ENCODE results near the gene IPO4.

IPO4 gene

GRCh38 chr14:24146978-24147760 is 41.4 kb downstream of the IPO4 start, which contains the start of gene RNF31:
RNF31 (plus strand) TSS chr14:24147498; CDS start chr14:24147699, 201 bp downstream.
- peak; percentile 97 to 99 for DNase-seq

DNA sequence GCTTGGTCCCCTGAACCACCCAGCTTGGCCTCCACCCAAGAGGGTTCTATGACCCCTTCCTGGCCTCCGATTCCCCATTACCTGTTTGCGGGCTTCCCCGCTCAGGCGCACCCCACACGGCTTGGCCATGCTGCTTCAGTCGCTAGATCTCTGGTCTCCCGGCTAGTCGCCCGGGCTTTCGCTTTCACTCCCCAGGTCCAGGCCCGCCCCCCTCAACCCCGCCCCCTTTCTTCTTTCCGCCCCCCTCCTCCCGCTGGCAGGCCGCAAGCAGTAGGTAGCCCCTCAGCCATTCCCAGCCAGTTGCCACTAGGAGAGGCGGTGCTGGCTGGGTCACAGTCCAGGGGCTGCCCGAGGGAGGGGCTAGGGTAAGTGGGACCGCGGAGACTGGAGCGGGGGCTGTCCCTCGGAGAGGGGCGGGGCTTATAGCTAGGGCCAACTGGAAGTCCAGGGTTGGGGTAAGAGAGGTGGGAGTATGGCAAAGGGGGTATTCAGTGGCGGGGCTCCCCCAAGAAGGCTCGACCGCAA is 42.1 kb downstream of the IPO4 start, which contains the start of gene PSME2:
TSS of gene PSME2 (minus strand) at position 158 of the 525 bp plus-strand sequence. CDS start at position 129, 29 bp downstream.
- DNase-seq, result peak; percentile 96 to 98

GRCh38 chr14:24145690-24146452 is 42.7 kb downstream of the IPO4 start:
- DNase-seq, result no peak

DNA sequence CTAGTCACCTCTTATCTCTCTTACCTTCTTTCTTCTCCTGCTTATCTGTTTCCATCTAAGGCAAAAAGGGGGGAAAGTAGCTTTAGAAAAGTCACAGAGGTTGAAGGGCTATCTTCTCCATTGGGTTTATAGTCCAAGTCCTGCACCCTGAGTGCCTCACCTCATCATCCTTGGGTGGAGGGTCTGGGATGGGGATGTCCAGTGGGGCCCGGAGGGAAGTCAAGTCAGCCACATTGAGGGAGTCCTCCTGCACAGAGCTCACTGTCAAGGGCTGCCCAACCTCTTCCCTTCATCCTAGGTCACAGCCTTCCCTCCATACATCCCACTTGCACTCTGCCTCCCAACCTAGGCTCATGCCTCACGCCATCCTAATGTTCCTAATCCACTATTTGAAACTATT is 43.4 kb downstream of the IPO4 start:
- no peak for DNase-seq

DNA sequence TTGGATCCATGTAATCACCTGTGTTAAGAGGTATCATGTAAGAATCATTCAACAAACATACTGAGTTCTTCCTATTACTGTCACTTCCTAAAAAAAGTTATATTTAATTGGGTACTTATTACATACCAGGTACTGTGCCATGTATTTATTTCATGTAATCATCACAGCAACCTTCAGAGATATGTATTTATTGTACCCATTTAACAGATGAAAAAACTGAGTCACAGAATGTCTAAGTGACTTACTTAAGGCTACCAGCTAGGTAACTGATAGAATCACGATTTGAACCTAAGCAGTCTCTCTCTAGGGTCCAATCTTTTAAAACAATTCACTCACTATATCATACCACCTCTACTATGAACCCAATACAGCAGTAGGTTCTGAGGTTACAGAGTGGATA is 44.2 kb downstream of the IPO4 start:
- no peak for DNase-seq

DNA sequence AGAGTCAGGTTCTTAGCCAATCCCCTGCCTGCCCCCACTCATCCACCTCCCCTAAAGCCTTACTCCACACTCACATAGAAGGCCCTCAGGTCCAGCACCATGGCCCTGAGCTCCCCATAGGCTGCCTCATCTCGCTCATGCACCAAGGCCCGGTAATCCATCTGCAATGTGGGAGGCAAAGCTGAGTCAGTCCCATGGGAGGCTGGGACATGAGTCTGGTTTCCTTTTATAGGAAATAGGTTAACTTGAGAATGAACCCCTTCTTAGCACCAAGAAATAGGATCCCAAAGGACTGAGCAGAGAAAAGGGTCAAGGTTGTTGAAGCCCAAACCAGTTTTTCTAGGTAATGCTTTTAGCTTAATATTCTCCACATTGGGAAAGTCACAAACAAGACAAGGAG is 45.1 kb downstream of the IPO4 start:
- DNase-seq, result no peak

DNA sequence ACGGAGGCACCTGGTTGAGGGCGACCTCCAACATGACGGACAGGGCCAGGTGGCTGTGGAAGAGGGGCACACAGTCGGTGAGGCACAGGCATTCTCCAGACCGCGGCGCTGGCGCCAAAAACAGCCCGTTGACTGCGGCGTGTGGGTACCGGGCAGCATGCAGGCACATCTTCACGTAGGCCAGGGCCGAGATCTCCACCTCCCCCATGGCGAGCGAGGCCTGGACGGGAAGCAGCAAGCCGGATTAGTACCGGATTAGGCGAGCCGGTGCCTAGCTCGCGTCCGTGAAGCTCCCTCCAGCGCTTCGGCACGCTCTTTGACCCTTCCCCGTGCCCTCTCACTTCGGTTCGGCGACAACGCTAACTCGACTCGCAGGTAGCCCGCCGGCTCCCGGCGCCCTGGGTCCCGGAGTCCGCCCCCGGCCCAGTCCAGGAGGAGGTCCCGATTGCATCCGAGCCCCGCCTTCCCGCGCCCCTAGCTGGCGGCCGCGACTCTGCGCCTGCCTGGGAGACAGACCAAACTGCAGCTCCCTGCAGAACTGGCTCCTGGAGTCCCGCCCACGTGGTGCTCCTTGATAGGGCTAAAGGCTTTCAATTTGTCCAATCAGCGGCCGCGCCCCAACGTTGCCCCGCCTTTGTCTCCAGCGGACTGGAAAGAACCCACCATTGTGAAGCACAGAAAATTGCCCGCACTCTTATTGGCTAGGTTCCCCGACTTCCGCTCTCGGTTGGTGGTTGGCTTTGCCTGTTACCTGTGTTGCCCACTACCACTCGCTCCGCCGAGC is 47.3 kb downstream of the IPO4 start, which contains the start of gene EMC9:
TSS of gene EMC9 (minus strand) at position 495 of the 784 bp plus-strand sequence. CDS start at position 208, 287 bp downstream.
- peak; percentile 99 to 100 for DNase-seq

DNA sequence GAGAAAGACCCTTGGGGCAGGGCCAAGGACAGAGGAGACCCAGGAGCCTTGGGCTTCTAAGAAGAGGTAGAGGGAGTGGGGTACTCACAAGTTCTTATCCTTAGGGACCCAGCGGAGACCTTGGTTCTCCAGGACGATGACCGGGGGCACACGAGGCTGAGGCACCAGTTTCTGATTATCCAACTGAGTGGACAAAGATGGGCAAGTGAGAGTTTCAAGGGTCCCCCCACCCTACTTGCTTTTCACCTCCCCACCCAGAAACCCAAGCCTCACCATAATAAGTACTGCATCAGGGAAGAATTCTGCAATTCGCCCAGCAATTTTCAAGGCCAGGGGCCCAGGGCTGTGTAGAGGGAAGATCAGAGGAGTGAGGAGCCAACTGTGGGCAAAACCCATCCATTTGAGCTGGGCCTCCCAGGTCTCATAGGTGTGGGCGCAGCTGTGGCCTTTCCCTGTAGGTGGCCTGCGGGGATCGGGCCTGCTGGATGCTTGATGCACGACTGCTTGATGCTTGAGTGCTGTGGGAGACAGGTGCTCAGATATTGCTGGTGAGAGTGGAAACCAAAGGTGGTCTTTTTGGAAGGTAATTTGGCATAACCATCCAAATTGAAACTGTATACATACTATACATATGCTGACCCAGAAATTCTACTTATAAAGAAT is 49.2 kb downstream of the IPO4 start:
- DNase-seq, result no peak

DNA sequence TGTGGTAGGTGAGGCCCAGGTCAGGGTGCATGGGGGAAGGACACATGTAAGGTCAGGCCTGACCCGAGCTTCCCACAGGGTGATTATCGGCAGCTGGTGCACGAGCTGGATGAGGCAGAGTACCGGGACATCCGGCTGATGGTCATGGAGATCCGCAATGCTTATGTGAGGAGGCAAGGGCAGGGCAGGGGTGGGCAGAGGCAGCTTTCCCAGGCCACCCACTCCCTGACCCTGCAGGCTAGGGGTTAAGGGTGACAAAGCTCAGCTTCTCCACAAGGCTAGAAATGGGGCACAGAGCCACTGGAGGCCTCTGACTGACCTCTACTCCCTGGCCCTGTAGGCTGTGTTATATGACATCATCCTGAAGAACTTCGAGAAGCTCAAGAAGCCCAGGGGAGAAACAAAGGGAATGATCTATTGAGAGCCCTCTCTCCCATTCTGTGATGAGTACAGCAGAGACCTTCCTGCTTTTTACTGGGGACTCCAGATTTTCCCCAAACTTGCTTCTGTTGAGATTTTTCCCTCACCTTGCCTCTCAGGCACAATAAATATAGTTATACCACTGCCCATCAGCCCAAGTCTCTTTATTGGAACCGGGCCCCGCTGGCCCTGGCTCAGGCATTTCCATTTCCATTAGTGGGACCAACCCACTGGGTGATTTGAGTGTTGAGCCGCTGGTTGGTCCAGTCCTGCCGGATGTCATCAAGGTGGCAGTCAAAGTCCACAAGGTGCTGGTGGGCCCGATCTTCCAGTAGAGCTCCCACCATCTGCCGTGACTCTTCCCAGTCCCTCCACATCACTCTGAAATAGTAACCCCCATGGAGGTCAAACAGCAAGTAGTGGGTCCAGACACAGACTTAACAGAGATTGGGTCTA is 50.0 kb downstream of the IPO4 start:
- no peak for DNase-seq

DNA sequence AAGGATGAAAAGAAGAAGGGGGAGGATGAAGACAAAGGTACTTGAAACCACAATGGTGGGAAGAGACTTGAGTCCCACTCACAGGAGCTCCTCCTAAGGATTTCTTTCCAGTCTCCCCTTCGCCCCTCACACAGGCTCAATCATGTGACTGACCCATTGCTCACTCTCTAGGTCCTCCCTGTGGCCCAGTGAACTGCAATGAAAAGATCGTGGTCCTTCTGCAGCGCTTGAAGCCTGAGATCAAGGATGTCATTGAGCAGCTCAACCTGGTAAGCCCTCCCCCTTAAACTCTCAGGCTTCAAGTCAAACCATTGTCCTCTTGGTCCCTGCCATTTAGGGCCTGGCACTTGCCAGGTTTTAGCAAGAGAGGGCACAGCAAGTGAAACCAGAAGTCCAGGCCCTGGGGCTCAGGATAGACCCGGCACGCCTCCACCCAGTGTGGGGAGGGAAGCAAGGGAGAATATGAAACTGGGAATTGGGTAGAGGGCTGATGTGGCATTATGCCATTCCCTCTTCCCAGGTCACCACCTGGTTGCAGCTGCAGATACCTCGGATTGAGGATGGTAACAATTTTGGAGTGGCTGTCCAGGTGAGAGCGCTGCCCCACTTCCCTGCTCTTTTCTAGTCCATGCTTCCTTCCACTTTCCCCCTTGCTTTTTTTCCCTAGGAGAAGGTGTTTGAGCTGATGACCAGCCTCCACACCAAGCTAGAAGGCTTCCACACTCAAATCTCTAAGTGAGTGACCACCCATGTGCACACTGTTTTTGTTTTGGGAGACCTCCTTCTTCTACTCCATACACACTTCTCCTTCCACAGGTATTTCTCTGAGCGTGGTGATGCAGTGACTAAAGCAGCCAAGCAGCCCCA is 50.9 kb downstream of the IPO4 start:
- DNase-seq, result no peak

DNA sequence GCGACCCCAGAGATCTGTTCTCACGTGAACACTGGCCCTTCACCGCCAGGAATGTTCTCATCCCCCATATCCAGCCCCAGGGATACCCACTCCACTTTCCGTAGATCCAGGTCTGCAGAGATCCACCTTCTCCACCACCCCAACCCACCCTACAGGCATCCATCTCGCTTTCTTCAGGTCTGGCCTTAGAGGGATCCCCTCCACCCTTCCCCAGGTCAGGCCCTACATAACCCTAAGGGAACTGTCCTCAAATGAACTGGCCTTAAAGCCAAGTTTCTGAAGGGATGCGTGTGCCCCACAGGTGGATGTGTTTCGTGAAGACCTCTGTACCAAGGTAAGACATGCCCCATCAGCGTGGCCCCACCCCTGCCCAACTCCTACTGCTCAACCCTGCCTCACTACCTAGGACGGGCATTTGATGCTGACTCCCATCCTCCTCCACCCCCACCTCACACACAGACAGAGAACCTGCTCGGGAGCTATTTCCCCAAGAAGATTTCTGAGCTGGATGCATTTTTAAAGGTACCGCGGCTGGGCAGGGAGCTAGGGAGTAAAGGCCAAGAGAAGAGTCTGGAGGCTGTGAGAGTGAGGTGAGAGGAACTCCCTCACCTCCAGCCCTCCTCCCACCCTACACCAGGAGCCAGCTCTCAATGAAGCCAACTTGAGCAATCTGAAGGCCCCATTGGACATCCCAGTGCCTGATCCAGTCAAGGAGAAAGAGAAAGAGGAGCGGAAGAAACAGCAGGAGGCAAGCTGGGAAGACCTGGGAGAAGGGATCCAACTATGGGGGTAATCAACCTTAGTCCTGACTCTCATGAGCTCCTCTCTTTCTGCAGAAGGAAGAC is 51.7 kb downstream of the IPO4 start:
- DNase-seq, result no peak

GRCh38 chr14:24135834-24136683 is 52.6 kb downstream of the IPO4 start, which contains the start of gene PSME1:
PSME1 (plus strand) TSS chr14:24136194; CDS start chr14:24136263, 69 bp downstream.
- DNase-seq, result peak; percentile 65 to 94

DNA sequence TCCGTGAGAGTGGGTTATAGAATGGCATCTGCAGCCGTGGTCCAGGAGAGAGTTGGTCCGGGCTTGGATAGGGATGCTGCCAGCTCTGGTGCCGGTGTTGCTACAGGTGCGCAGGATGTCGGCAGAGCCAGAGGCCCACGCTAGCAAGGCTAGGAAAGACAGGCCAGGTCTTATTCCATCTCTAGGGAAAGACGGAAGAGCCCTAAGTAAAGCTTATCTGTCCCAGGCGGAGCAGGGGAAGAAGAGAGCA is 53.1 kb downstream of the IPO4 start:
- DNase-seq, result no peak

DNA sequence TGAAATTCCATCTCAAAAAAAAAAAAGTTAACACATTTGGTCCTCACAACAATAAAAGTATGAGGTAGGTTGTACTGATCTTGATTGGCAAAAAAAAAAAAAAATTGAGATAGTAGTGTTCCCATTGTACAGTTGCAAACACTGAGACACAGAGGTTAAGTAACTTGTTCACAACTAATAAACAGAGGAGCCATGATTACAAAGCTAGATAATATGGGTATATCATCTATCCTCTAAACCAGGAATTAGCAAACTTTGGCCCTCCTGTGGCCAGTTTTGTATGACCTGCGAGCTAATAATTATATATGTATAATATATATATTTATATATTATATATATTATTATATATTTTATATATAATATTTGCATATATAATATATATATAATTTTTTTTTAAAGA is 54.9 kb downstream of the IPO4 start:
- no peak for DNase-seq

GRCh38 chr14:24132976-24133375 is 55.6 kb downstream of the IPO4 start:
- no peak for DNase-seq

DNA sequence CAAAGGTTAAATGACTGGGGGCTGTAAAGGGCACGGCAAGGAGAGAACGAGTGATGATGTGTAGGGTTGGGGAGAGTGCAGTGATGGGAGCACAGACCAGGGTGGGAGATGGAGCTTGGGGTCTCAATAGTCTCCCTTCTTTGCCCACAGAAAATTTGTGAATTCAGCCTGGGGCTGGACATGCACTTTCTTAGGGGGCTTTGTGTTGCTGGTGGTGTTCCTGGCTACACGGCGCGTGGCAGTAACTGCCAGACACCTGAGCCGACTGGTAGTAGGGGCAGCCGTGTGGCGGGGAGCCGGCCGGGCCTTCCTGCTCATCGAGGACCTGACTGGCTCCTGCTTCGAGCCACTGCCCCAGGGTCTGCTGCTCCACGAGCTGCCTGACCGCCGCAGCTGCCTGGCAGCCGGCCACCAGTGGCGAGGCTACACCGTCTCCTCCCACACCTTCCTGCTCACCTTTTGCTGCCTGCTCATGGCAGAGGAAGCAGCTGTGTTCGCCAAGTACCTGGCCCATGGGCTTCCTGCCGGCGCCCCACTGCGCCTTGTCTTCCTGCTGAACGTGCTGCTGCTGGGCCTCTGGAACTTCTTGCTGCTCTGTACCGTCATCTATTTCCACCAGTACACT is 56.4 kb downstream of the IPO4 start:
- no peak for DNase-seq

- no peak for DNase-seq
Observed at GRCh38 chr14:24131549-24131966, 57.1 kb downstream of the IPO4 start.
